GM18517 (cell line): ENCODE data around the gene DHRSX.
"Not testable (repeated sequence)": the region's sequence is repeated elsewhere in the genome, so short reads cannot be mapped to it uniquely, and the experiment has no call there.

Experiments
- ATAC-seq: cut with Tn5 transposase; IDR thresholded peaks from one replicate; pipeline ENCODE4 v1.9.1; 2021; ENCODE audit warnings: mild to moderate bottlenecking, moderate library complexity; ENCODE audit not compliant: unreplicated experiment

DHRSX gene

DNA sequence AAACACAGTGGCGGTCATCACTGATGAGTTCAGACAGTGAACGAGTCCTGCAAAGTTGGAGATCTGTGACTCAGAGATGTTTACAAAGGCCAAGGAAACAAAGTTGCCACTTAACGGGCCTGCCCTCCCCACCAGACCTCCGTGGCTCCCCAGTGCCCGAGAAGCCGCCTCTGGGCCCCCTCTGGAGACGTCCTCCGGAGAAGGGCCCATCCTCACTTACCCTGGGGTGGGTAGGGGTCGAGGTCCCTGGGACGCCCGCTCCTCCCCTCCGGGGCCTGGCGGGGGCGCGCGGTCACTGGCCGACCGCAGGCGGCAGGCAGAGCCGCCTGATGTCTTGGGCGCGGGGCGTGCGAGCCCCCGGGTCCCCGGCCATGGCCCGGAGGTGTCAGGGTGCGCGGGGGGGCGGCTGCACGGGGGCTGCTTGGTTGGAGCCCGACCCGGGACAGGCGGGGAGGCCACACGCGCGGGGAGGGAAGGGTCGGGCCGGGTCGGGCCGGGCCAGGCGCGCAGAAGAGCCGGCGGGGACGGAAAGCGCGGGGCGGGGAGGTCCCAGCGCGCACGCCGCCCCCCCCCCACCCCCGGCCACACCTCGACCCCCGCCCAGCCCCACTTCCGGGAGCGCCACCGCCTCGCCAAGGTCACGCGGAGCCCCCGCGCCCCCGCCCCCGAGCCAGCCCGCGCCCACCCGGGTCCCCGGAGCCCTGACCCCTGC is 529 bp downstream of the DHRSX start:
- ATAC-seq = no peak

- no peak for ATAC-seq
These were observed 1.3 kb downstream of the DHRSX start for GRCh38 chrX:2499507-2499906.

DNA sequence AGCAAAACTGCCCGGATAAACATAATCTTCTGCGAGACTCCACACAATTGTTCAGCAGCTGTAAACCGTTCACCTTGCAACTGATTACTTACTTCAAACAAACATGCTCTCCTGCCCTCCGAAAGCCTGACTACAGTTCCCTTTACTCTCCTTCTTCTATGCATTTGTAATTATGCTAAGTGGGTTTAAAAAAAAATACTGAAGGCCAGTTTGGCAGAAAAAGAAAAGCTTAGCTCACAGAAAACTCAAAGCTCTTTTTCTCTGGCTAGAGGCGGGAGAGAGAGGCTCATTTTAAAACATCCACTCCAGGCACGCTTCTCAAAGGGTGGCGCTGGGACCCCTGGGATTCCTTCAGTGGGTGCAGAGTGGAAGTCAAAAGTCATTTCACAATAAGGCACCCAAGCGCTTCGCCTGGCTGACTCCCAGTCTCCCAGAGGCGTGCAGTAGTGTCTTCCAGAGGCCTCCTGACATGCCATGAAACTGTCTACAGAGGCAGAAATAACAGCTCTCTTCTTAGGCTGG is 1.9 kb downstream of the DHRSX start:
- no peak for ATAC-seq

- ATAC-seq = no peak
These were observed 2.6 kb downstream of the DHRSX start for GRCh38 chrX:2497961-2498780.

DNA sequence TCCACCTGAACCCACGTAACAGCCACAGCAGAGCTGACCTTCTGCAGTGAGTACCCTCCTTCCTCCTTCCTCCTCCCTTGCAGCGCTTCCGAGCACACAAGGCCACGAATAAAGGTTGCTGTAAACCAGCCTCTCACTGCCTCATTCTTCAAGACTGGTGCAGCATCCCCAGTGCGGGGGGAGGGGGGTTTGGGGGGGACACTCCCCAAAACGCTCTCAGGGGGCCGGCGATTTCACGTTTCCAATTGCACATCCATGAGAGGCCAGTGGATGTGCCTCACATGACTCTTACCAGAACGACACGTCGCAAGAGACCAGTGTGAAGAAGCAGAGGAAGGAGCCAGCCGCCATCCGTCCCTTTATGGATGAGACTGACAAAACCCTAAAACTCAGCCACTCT is 5.2 kb downstream of the DHRSX start:
- ATAC-seq = no peak

GRCh38 chrX:2492531-2493218 is 8.1 kb downstream of the DHRSX start:
- ATAC-seq = no peak

DNA sequence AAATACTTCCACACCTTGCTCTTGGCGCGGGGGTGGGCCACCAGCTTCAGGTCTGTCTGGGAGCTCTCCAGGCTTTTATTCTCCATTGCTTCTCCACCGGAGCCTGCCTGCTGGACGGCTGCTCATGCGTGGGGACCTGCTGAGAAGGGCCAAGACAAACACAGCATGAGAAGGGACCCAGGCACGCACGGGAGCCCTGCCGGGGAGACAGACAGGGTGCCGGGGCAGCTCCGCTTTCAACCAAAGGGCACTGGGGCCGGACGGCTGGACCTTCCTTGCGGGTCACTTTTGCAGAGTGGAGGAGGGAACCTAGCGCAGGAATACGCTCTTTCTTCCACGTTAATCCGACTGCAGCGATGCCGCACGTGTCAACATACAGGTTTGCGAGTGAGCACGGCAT is 10.1 kb downstream of the DHRSX start:
- no peak for ATAC-seq

- no peak for ATAC-seq
These were observed 11.0 kb downstream of the DHRSX start for GRCh38 chrX:2489446-2490445.

GRCh38 chrX:2488621-2489285 is 12.0 kb downstream of the DHRSX start:
- no peak for ATAC-seq

GRCh38 chrX:2487366-2487765 is 13.4 kb downstream of the DHRSX start:
- no peak for ATAC-seq

DNA sequence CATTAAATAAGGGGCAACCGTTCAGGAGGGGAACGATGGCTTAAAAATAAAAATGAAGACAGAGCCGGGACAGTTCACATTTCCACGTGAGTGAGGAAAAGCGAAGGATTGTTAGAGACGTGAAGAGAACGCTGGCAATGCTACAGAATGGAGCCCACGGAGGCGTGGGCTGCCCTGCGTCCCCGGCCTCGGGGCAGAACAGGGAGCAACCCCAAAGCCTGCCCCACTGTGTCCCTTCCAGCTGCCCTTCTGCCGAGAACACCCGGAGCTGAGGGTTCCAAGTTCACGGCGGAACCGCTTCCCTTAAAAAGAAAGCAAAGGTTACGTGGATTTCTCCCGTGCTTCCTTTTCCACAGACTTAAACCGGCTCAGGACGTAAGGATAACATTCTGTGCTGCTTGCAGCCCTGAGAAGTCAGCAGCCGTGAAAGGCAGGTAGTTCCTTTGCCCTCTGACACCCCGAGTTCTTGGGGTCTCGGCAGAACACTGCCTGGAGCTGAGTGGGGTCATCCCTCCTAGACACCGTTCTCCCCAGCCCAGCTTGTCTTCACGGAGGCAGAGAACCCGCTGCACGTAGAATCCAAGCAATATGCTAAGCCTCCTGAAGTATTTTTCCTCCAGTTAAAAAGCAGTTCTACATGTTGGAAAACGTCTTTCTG is 14.2 kb downstream of the DHRSX start:
- ATAC-seq = no peak

DNA sequence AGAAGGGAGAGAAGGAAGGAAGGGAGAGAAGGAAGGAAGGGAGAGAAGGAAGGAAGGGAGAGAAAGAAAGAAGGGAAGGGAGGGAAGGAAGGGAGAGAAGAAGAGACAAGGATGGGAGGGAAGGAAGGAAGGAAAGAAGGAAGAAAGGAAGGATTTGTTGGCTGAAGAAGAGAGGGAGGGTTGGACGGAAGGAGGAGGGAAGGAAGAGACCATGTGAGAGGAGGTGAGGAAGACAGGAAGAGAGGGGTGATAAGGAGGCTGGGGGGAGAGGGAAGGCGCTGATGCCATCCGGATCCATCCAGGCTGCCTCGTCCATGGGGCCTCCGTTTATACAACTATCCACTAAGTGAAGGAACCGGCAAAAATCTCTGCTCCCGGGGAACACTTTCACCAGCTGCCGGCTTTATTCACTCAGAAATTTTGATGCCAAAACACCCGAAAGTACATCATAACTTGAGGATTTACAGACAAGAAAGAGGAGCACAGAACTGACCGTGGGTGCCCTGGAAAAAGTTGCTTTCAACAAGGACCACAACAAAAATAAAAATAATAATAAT is 14.9 kb downstream of the DHRSX start:
- no peak for ATAC-seq

- ATAC-seq = no peak
These were observed 15.8 kb downstream of the DHRSX start for GRCh38 chrX:2484721-2485648.

- ATAC-seq = no peak
These were observed 16.5 kb downstream of the DHRSX start for GRCh38 chrX:2484256-2484655.

- ATAC-seq = no peak
These were observed 17.2 kb downstream of the DHRSX start for GRCh38 chrX:2483398-2484060.

- ATAC-seq = not testable (repeated sequence)
These were observed 19.2 kb downstream of the DHRSX start for GRCh38 chrX:2481597-2481996.

DNA sequence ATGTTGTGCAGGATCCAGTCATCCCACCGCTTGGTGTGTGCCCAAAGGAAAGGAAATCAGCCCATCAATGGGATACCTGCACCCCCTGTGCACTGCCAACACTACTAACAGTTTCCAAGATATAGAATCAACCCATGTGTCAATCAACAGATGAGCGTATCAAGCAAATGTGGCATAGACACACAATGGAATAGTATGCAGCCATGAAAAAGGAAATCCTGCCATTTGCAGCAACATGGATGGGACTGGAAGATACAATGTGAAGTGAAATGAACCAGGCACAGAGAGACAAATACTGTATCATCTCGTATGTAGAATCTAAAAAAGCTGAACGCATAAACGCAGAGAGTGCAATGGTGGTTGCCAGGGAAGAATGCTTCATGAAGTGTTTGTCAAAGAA is 20.8 kb downstream of the DHRSX start:
- not testable (repeated sequence) for ATAC-seq
